ENCODE results near the gene SH3BGR. TPM values are rescaled to one million over a fixed set of nuclear protein-coding genes. Genes with fewer than 3 reads are reported as not detected.

SH3BGR gene
- total and polyA plus RNA-seq, 2 of the 8 experiments (the other 6 are each of a cell fraction or from before 2014, with no cell fraction given), result 2.1 to 5.9 TPM

DNA sequence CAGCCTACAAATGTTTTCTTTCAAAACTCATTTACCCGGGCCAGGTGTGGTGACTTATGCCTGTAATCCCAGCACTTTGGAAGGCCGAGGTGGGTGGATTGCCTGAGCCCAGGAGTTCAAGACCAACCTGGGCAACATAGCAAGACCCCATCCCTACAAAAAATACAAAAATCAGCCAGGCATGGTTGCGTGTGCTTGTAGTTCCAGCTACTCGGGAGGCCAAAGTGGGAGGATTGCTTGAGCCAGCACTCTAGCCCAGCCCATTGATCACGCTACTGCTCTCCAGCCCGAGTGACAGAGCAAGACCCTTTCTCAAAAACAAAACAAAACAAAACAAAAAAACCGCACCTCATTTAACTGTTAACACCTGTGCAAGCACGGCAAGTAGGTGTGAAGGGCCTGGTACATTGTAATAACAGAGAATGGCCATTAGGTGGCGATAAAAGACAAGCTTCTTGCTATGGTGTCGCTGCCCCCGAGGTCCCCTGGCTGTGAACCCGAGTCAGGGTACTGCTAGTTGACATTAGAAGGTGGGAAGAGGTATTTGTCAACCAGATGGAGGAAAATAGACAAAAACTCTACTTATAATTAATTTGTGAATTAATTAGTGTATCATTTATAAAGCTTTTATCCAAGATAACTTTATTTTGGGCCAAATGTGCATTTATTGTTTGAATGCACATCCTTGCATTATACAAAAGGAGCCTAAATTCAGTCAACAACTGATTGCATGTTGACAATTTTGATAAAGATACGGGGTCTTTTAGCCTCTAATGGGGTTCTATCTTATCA lies 66.5 kb downstream of the SH3BGR start (continued):
- TF ChIP-seq ASH2L (IDR thresholded peaks at IDR 0.05; ENCODE audit: low read length) (no peak), JUND (IDR thresholded peaks at IDR 0.05; ENCODE audit: low read length) (0 out of 2 replicates have a peak, but pooled peaks have one; percentile 29), ATF2 (IDR thresholded peaks at IDR 0.05; ENCODE audit: low read length) (no peak), CTCF (IDR thresholded peaks at IDR 0.05; ENCODE audit: control extremely low read depth in 1 of 3, insufficient read depth in 1 of 3, low read depth in 1 of 3, low read length in 3 of 3) (peak; percentile 65 to 99 (median 91)), SIRT6 (IDR thresholded peaks at IDR 0.05; ENCODE audit: low read length) (no peak), TAF7 (optimal IDR thresholded peaks at IDR 0.05; ENCODE audit: borderline replicate concordance, low read depth, low read length) (no peak), BCL11A (IDR thresholded peaks at IDR 0.05; ENCODE audit: low read depth in 2 of 2, low read length in 2 of 2) (no peak), RFX5 (IDR thresholded peaks at IDR 0.05; ENCODE audit: borderline replicate concordance, low read depth, low read length) (no peak), SRF (IDR thresholded peaks at IDR 0.05; ENCODE audit: low read depth, low read length) (no peak), CBX8 (IDR thresholded peaks at IDR 0.05; ENCODE audit: borderline replicate concordance, low read depth, low read length) (no peak), CEBPB (IDR thresholded peaks at IDR 0.05; ENCODE audit: low read depth, low read length) (no peak), HDAC6 (IDR thresholded peaks at IDR 0.05; ENCODE audit: low read depth, low read length) (no peak), JUN (IDR thresholded peaks at IDR 0.05; ENCODE audit: low read depth, low read length) (no peak), EZH2 (IDR thresholded peaks at IDR 0.05; ENCODE audit: low read depth, low read length, severe bottlenecking) (no peak), TEAD4 (IDR thresholded peaks at IDR 0.05; ENCODE audit: low read depth, low read length) (no peak), GTF2F1 (IDR thresholded peaks at IDR 0.05; ENCODE audit: borderline replicate concordance, low read depth, low read length) (no peak), FOSL1 (IDR thresholded peaks at IDR 0.05; ENCODE audit: insufficient read depth, low read depth, low read length) (no peak), POLR2AphosphoS5 (IDR thresholded peaks at IDR 0.05; ENCODE audit: low read depth, low read length) (no peak), ATF3 (IDR thresholded peaks at IDR 0.05; ENCODE audit: insufficient read depth, low read depth, low read length) (no peak), TCF12 (IDR thresholded peaks at IDR 0.05; ENCODE audit: low read depth, low read length) (0 out of 2 replicates have a peak, but pooled peaks have one; percentile 29)
